Ishikawa (cell line): ENCODE results near the gene NACA.

ENCODE experiments used
- EP300 ChIP-seq: IDR thresholded peaks from 2 replicates; pipeline ENCODE4 v1.6.1; 2012; ENCODE audit warnings: borderline replicate concordance
- FOXM1 ChIP-seq: IDR thresholded peaks from 2 replicates; pipeline ENCODE4 v1.6.1; 2012; ENCODE audit warnings: low read depth, borderline replicate concordance
- MAX ChIP-seq: IDR thresholded peaks from 2 replicates; pipeline ENCODE4 v1.6.1; 2012
- NFIC ChIP-seq: IDR thresholded peaks from 2 replicates; pipeline ENCODE4 v1.6.1; 2012
- TAF1 ChIP-seq: IDR thresholded peaks from 2 replicates; pipeline ENCODE4 v1.6.1; 2012; ENCODE audit warnings: low read depth, mild to moderate bottlenecking
- TCF12 ChIP-seq: IDR thresholded peaks from 2 replicates; pipeline ENCODE4 v1.6.1; 2012; ENCODE audit warnings: low read depth
- YY1 ChIP-seq: IDR thresholded peaks from 2 replicates; pipeline ENCODE4 v1.6.1; 2012; ENCODE audit warnings: low read depth
- TF ChIP-seq, protein P1 (sequence below): IDR thresholded peaks from 2 replicates; pipeline ENCODE4 v1.6.1; 2012; ENCODE audit warnings: low read depth, mild to moderate bottlenecking

- TF ChIP-seq TAF1 (no peak), EP300 (no peak), FOXM1 (no peak), NFIC (no peak), MAX (no peak), YY1 (no peak), TCF12 (no peak)
- TF ChIP-seq, protein P1, sequence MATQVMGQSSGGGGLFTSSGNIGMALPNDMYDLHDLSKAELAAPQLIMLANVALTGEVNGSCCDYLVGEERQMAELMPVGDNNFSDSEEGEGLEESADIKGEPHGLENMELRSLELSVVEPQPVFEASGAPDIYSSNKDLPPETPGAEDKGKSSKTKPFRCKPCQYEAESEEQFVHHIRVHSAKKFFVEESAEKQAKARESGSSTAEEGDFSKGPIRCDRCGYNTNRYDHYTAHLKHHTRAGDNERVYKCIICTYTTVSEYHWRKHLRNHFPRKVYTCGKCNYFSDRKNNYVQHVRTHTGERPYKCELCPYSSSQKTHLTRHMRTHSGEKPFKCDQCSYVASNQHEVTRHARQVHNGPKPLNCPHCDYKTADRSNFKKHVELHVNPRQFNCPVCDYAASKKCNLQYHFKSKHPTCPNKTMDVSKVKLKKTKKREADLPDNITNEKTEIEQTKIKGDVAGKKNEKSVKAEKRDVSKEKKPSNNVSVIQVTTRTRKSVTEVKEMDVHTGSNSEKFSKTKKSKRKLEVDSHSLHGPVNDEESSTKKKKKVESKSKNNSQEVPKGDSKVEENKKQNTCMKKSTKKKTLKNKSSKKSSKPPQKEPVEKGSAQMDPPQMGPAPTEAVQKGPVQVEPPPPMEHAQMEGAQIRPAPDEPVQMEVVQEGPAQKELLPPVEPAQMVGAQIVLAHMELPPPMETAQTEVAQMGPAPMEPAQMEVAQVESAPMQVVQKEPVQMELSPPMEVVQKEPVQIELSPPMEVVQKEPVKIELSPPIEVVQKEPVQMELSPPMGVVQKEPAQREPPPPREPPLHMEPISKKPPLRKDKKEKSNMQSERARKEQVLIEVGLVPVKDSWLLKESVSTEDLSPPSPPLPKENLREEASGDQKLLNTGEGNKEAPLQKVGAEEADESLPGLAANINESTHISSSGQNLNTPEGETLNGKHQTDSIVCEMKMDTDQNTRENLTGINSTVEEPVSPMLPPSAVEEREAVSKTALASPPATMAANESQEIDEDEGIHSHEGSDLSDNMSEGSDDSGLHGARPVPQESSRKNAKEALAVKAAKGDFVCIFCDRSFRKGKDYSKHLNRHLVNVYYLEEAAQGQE = no peak
Measured at GRCh38 chr12:56725723-56726102, 614 bp upstream of the NACA start.
